Colon (tissue), 2 donors: ENCODE measurements around the gene HVCN1.
"Not testable (repeated sequence)": the region's sequence is repeated elsewhere in the genome, so short reads cannot be mapped to it uniquely, and the experiment has no call there.

ENCODE experiments used
- FAIRE-seq: peaks from 2 replicates; lab custom pipeline; 2012; peaks lifted over from hg19 to GRCh38; lab: Jason Lieb, UNC
- donor health status: control.
- donor health status: control.

Gene HVCN1

GRCh38 chr12:110667671-110668070 is 21.2 kb downstream of the HVCN1 start:
- no peak for FAIRE-seq

DNA sequence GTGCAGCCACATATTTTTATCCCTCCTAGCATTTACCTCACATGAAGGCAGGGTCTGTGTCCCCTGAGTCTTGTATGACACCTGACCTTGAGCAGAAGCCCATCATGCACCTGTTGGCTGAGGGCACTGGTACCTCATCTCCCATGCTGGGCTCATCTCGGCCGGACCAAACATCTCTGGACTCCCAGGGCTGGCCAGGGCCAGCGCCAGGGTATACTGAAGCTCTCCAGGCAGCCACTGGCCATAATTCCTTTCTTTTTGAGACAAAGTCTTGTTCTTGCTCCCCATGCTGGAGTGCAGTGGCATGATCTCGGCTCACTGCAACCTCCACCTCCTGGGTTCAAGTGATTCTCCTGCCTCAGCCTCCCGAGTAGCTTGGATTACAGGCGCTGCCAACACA is 22.0 kb downstream of the HVCN1 start:
- no peak for FAIRE-seq

GRCh38 chr12:110661337-110661972 is 27.5 kb downstream of the HVCN1 start:
- FAIRE-seq = no peak

- FAIRE-seq = no peak
These were observed 30.0 kb downstream of the HVCN1 start for GRCh38 chr12:110658878-110659277.

- no peak for FAIRE-seq
These were observed 30.7 kb downstream of the HVCN1 start for GRCh38 chr12:110658242-110658641.

GRCh38 chr12:110657747-110658146 is 31.2 kb downstream of the HVCN1 start:
- no peak for FAIRE-seq

DNA sequence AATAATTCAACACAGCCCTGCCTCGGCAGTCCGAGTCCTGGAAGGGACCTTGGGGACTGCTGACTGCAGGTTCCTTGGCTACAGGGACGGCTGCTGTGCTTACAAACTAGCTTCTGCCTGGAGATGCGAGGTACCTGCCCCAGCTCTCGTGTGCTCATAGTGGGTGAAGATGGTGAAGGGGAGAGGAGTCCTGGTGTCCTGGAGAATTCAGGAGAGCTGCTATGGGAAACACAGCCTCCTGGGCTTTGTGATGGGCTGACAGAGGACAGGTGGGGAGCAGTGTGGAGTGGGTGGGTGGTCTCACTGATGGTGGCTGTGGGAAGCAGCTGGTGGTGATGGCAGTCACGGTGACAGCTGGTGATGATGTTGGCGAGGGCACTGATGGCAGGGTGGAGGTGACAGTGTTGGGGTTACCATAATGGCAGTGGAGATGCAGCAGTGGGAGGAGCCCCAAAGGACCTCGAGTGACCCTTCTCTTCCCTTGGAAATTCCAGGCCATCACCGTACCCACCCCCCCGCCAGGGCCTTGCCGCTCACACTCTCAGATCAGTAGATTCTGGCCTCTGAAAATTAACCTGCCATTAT is 32.8 kb downstream of the HVCN1 start:
- no peak for FAIRE-seq

DNA sequence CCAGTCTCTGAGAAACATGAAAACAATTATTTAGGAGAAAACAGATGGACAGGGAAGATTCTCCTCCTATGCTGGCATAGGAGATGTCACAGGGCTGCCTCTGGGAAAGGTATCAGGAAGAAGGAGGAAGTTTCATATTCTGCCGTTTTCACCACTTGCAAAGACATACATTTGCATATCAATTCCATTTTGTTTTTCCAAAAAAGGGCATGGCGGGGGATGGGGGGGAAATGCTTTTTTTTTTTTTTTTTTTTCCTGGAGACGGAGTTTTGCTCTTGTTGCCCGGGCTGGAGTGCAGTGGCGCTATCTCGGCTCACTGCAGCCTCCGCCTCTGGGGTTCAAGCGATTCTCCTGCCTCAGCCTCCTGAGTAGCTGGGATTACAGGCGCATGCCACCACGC is 34.7 kb downstream of the HVCN1 start:
- FAIRE-seq = not testable (repeated sequence)

DNA sequence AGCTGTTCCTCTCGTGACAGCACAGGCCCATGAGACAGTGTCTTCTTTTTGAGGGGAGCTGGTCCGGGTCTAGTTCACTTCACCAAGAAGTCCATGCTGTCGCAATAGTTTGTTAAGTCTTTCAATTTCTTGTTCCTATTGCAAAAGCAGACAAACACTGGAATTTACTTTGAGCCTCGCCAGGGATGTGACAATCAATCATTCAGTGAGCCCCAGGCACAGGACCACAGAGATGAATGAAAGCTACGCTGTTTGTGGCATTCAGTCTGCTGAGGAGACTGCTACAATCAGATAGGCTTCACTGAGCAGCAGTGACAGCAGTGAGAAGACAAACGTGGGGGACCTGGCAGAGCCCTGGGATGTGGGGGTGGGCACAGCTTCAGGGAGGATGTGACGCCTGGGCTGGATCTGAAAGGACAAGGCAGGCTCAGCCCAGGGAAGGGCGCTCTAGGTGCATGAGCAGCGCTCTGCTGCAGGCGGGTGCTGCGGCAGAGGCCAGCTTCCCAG is 39.5 kb downstream of the HVCN1 start:
- no peak for FAIRE-seq

- FAIRE-seq = no peak
These were observed 41.3 kb downstream of the HVCN1 start for GRCh38 chr12:110647631-110648040.

GRCh38 chr12:110641521-110641920 is 47.4 kb downstream of the HVCN1 start:
- FAIRE-seq = no peak

GRCh38 chr12:110640275-110641025 is 48.5 kb downstream of the HVCN1 start:
- no peak for FAIRE-seq

DNA sequence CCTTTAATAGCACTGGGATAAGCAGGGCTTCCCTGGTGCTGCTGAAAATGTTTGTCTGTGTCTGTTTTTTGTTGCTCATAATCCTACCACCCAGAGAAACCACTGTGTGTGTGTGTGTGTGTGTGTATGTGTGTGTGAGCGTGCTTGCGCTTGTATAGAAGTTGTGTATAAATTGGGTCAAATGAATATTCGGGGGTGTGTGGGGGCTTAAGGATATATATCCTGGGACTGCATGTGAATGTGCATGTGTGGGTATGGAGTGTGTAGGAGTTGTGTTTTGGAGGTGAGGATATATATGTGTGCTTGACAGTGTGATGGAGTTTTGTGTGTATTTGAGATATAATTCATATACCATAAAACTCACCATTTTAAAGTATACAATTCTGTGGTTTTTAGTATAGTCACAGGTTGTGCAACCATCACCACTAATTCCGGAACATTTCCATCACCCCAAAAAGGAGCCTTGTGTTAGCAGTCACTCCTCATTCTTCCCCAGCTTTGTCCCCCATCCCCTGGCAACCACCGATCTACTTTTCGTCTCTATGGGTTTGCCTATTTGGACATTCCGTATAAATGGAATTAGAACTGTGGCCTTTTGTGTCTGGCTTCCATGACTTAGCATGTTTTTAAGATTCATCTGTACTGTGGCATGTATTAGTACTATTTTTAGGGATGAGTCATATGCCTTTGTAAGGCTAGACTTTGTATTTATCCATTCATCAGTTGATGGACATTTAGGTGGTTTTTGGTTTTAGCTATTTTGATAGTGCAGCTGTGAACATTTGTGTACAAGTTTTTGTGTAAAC is 49.4 kb downstream of the HVCN1 start:
- no peak for FAIRE-seq

- no peak for FAIRE-seq
These were observed 50.1 kb downstream of the HVCN1 start for GRCh38 chr12:110638796-110639195.

- FAIRE-seq = no peak
These were observed 51.0 kb downstream of the HVCN1 start for GRCh38 chr12:110637869-110638441.

- FAIRE-seq = no peak
These were observed 52.4 kb downstream of the HVCN1 start for GRCh38 chr12:110636516-110636915.

GRCh38 chr12:110635055-110635454 is 53.9 kb downstream of the HVCN1 start:
- no peak for FAIRE-seq

- no peak for FAIRE-seq
These were observed 61.3 kb downstream of the HVCN1 start for GRCh38 chr12:110627500-110628195.

DNA sequence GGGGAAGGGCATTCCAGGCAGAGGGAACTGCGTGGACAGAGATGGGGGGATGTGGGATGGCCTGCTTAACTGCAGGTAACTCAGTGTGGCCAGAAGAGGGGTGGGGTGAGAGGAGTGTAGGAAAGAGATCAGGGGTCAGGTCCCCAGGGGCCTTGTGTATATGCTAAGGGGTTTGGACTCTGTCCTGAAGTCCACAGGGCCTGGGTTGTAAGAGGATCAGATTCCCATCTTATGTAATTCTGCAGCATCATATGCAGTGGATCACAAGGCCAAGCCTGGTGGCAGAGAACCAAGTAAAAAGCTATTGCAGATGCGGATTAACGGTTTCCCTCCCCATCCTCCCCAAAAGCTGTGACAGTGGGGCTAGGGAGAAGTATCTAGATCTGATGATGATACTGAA is 66.3 kb downstream of the HVCN1 start:
- no peak for FAIRE-seq

GRCh38 chr12:110619534-110619953 is 69.4 kb downstream of the HVCN1 start:
- FAIRE-seq = no peak

GRCh38 chr12:110616471-110617115 is 72.3 kb downstream of the HVCN1 start:
- FAIRE-seq = no peak
